PC-3 (cell line): ENCODE data around the gene KCNH1.

Source experiments
- CTCF ChIP-seq: fragments of 300-600 bp; sonication (generic); conservative IDR thresholded peaks from 2 replicates; pipeline ENCODE4 v1.5.1; 2017; ENCODE audit warnings: antibody characterized with exemption, low read depth, mild to moderate bottlenecking, low read length
- EZH2 ChIP-seq: fragments of 300-600 bp; sonication (generic); IDR thresholded peaks from one replicate; pipeline ENCODE4 v1.6.1; 2017; ENCODE audit warnings: antibody characterized with exemption, mild to moderate bottlenecking, low read length; ENCODE audit not compliant: unreplicated experiment

GRCh38 chr1:211174375-211174774 lies 40.4 kb upstream of the KCNH1 start:
- TF ChIP-seq CTCF (no peak), EZH2 (no peak)
